SK-N-SH (cell line): ENCODE measurements around the gene MX2.

Source experiments
- CTCF ChIP-seq: fragments of 200-600 bp; sonication (generic); IDR thresholded peaks from 2 replicates; pipeline ENCODE4 v1.6.1; 2017; ENCODE audit warnings: antibody characterized with exemption, mild to moderate bottlenecking, moderate library complexity
- EP300 ChIP-seq, 2 experiments: IDR thresholded peaks; 2 replicates each; pipeline versions ENCODE4 v1.4.0 to v1.6.1; 2012; ENCODE audit warnings: borderline replicate concordance in 1 of 2, low read depth in 1 of 2, low read length in 1 of 2
- GABPA ChIP-seq: IDR thresholded peaks from 2 replicates; pipeline ENCODE4 v1.4.0; 2012; ENCODE audit warnings: low read depth, mild to moderate bottlenecking
- PBX3 ChIP-seq: IDR thresholded peaks from 2 replicates; pipeline ENCODE4; 2012
- POLR2AphosphoS5 ChIP-seq: IDR thresholded peaks from 2 replicates; pipeline ENCODE4 v1.6.1; 2012; ENCODE audit warnings: low read depth, low read length
- RAD21 ChIP-seq: IDR thresholded peaks from 2 replicates; pipeline ENCODE4 v1.6.1; 2012; ENCODE audit warnings: mild to moderate bottlenecking, low read length
- RCOR1 ChIP-seq: fragments of 150-350 bp; IDR thresholded peaks from 2 replicates; pipeline ENCODE4 v1.6.1; 2017; ENCODE audit warnings: antibody characterized with exemption, low read length
- RFX5 ChIP-seq: IDR thresholded peaks from 2 replicates; pipeline ENCODE4 v1.6.1; 2012; ENCODE audit warnings: mild to moderate bottlenecking, improper control_type of control experiment, low read length
- TAF1 ChIP-seq: IDR thresholded peaks from 2 replicates; pipeline ENCODE4 v1.6.1; 2012; ENCODE audit warnings: low read depth, mild to moderate bottlenecking, low read length, moderate library complexity, borderline replicate concordance
- ZBTB33 ChIP-seq: IDR thresholded peaks from 2 replicates; pipeline ENCODE4 v1.4.0; 2012; ENCODE audit warnings: low read depth, borderline replicate concordance

GRCh38 chr21:41316200-41317062 is 45.4 kb upstream of the MX2 start, which contains the start of gene FAM3B:
- TF ChIP-seq RFX5 (no peak), TAF1 (no peak), RAD21 (no peak), CTCF (no peak), ZBTB33 (no peak), GABPA (no peak), EP300 (IDR thresholded peaks at IDR 0.05; ENCODE audit: borderline replicate concordance in 1 of 2, low read depth in 1 of 2, low read length in 1 of 2) (no peak), RCOR1 (no peak), POLR2AphosphoS5 (no peak), PBX3 (no peak)
